Thymus (tissue), 11 donors: ENCODE measurements around the gene MAPKAPK3. TPM values are rescaled to one million over a fixed set of nuclear protein-coding genes. Genes with fewer than 3 reads are reported as not detected.

Experiments
- DNase-seq, 9 donors: peaks; one replicate each; pipeline ENCODE4 v3.0.0-alpha.2; 2013; ENCODE audit warnings: low spot score in 9 of 9, low read depth in 6 of 9, missing footprints in 1 of 9
- H3K27ac ChIP-seq, 2 donors: one replicate each; pipeline ENCODE4 v1.5.1; 2013; ENCODE audit warnings: control low read depth in 1 of 2, low read depth in 1 of 2, low read length in 1 of 2, mild to moderate bottlenecking in 1 of 2, moderate library complexity in 1 of 2
- H3K27me3 ChIP-seq, 2 donors: one replicate each; pipeline ENCODE4 v1.5.1; 2013; ENCODE audit warnings: low read length in 1 of 2; ENCODE audit not compliant: control insufficient read depth in 2 of 2, insufficient read depth in 1 of 2
- H3K36me3 ChIP-seq, 2 donors: one replicate each; pipeline ENCODE4 v1.5.1; 2013; ENCODE audit warnings: low read length in 1 of 2, mild to moderate bottlenecking in 1 of 2, moderate library complexity in 1 of 2; ENCODE audit not compliant: control insufficient read depth in 2 of 2, insufficient read depth in 2 of 2
- H3K4me1 ChIP-seq, 2 donors: one replicate each; pipeline ENCODE4 v1.5.1; 2013; ENCODE audit warnings: low read length in 2 of 2; ENCODE audit not compliant: control insufficient read depth in 2 of 2, insufficient read depth in 2 of 2
- H3K4me3 ChIP-seq, 2 donors: one replicate each; pipeline ENCODE4 v1.5.1; 2013; ENCODE audit warnings: low read length in 2 of 2, control low read depth in 1 of 2, mild to moderate bottlenecking in 1 of 2
- H3K9me3 ChIP-seq, 2 donors: one replicate each; pipeline ENCODE4 v1.5.1; 2013; ENCODE audit warnings: low read length in 1 of 2, mild to moderate bottlenecking in 1 of 2; ENCODE audit not compliant: control insufficient read depth in 2 of 2, insufficient read depth in 1 of 2
- WGBS: extraction: QIAGEN DNeasy Blood & Tissue Kit; methylation state at CpG from one replicate; pipeline ENCODE4 v1.1.7; 2013; 5-methylcytosine and 5-hydroxymethylcytosine counted together
- polyA plus RNA-seq: library from polyadenylated mRNA; stranded (reverse); fragments of 200-250 nt; gene quantifications from one replicate; pipeline ENCODE4 v1.2.3, GENCODE V29; 2013
- total RNA-seq: library from RNA; stranded (reverse); fragments of 120-200 nt; gene quantifications from one replicate; pipeline ENCODE4 v1.2.4, GENCODE V29; 2013
- donor health status: healthy.

The MAPKAPK3 gene
- total and polyA plus RNA-seq, 2 donors = 24.9 to 54.4 TPM

DNA sequence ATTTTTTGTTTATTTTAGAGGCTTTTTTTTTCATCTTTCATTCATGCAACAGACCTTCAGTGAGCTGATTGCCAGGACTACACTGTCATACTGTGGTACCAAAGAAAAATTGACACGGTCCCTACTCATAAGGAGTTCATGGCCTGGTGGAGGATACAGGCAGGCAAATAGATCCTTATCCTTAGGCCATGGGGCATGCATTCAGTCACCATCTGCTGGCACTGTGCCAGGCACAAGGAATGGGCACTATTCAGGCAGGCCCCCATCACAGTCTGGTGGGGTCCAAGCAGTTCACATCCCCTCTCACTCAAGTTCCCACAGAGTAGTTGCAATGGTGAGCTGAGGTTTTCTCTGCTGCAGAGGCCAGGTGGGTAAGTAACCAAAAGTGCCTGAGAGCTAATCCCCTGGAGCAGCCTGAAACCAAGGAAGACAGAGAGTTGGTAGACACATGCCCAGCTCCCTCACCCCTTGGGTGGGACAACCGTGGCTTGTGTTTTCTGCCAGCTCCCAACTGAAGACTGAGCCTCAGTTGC lies 22.6 kb upstream of the MAPKAPK3 start:
- Histone ChIP-seq H3K27me3 (no peaks in the 10 kb centered on the region), H3K4me3 (no peak overlapping the region)
- WGBS = 7% methylated on average over 2 of the region's 2 CpGs

DNA sequence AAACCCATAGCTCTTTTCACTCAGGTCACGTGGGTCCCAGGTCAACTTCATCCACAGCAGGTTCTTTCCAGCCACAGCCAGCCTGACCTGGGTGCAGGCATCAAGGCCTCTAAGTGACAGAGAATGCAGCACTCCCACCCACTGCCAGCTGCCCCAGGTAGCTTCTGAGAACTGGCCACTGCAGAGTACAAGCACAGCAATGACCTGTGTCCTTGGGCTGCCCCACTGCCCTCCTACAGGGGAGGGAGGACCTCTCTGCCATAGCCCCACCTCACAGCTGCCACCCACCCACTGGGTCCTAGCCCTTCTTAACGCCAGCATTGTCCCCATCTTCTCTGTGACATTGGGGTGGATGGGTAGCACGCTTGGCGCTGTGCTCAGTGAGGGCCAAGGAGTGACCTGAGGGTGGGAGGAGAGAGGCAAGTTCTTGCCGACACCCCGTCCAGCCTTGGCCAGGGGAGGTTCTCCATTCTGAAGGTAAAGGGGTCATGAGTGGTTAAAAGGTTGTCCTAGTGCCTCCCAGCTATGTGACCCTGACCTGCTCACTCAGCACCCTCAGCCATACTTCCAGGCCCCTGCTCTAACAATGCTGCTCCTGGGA lies 17.7 kb upstream of the MAPKAPK3 start:
- H3K27ac ChIP-seq = no peak overlapping the region
- H3K36me3 ChIP-seq = peaks cover 0 to 2% of the 10 kb centered on the region in 2 donors
- H3K4me3 ChIP-seq = no peak overlapping the region
- DNase-seq = no peak
- H3K9me3 ChIP-seq = no peaks in the 10 kb centered on the region
- 98% methylated on average over 6 of the region's 6 CpGs for WGBS
- no peaks in the 10 kb centered on the region for H3K27me3 ChIP-seq
- peaks cover 12 to 56% of the 10 kb centered on the region in 2 donors for H3K4me1 ChIP-seq

More for the DNA sequence above, 22.6 kb upstream of the MAPKAPK3 start:
- Histone ChIP-seq H3K4me1 (peaks cover 6 to 45% of the 10 kb centered on the region in 2 donors), H3K27ac (no peak overlapping the region), H3K36me3 (no peaks in the 10 kb centered on the region), H3K9me3 (no peaks in the 10 kb centered on the region)
- no peak for DNase-seq

- peaks cover 12 to 58% of the 10 kb centered on the region in 2 donors for H3K4me1 ChIP-seq
- peaks cover 0 to 7% of the 10 kb centered on the region in 2 donors for H3K36me3 ChIP-seq
- DNase-seq = no peak
- H3K9me3 ChIP-seq = no peaks in the 10 kb centered on the region
- H3K4me3 ChIP-seq = no peak overlapping the region
- 95% methylated on average over 1 of the region's 1 CpG for WGBS
- H3K27ac ChIP-seq = no peak overlapping the region
- no peaks in the 10 kb centered on the region for H3K27me3 ChIP-seq
These were observed 17.2 kb upstream of the MAPKAPK3 start for GRCh38 chr3:50599716-50600118.

GRCh38 chr3:50600141-50600753 lies 16.7 kb upstream of the MAPKAPK3 start:
- WGBS = 87% methylated on average over 9 of the region's 9 CpGs
- Histone ChIP-seq H3K27ac (peak overlapping the region; percentile 80 to 85), H3K27me3 (no peaks in the 10 kb centered on the region), H3K36me3 (peaks cover 0 to 11% of the 10 kb centered on the region in 2 donors), H3K9me3 (no peaks in the 10 kb centered on the region), H3K4me1 (peaks cover 12 to 61% of the 10 kb centered on the region in 2 donors), H3K4me3 (no peak overlapping the region)
- no peak for DNase-seq

DNA sequence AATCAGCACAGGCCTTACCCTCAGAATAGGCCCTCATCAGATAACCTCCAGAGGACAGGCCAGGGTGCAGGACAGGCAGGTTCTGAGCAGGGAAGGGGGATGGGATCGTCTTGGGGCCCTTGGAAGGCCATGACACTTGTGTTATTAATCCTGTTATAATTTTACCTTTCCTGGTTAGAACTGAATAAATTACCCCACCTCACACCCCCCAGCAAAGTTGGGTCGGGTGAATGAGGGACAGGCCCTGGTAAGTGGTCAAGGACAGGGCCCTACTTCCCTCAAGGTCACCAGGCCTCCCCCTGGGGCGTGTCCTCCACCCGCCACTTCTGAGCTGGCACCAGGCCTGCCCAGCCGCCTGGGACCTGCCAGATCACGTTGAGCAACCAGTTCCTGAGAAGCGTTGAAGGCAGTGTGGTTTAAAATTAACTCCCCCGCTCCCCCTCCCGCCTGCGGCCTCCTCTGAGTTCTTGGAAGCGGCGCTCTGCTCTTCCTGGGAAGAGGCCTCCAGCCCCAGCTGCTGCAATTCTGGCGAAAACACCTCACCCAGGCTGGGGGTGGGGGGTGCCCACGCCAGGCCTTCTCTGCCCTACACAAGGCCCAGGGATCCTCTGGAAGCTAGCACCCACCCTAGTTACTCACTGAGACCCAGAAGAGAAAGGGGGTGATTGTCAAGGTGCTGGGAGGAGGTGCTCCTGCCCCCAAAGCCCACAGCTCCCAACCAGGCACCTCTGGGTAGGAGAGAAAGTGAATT lies 15.9 kb upstream of the MAPKAPK3 start:
- Histone ChIP-seq H3K4me1 (peaks cover 12 to 68% of the 10 kb centered on the region in 2 donors), H3K27ac (peak overlapping the region; percentile 80 to 85), H3K27me3 (no peaks in the 10 kb centered on the region), H3K9me3 (no peaks in the 10 kb centered on the region), H3K36me3 (peaks cover 0 to 19% of the 10 kb centered on the region in 2 donors), H3K4me3 (no peak overlapping the region)
- 8% methylated on average over 14 of the region's 14 CpGs for WGBS
- DNase-seq = peak in 2 of 9 donors; percentile 43 to 75

DNA sequence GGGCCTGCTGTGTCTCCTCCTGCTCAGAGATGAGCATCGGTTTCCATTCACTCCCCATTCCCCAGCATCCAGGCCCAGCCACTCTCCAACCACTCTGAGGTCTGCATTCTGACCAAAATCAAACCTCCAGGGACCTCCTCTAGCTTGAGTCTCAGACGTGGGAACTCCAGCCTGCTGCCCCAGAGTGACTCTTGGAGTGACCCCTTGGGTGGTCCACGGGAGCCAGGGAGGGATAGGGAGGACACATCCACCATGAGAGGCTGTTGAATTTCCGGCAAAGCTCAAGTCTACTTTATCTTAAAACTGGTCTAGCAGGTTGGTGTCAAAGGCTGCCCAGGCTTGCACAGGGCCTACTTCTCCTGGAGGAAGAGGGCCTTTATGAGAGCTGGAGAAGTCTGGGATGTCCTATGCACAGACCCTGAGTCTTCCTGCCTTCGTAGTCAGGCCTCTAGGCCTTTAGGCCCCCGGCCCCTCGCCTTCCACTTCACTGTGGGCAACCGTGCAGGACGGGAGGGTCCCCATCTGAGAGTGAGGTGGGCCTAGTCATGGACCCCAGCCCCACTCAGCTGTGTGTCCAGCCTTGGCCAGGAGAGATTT lies 14.3 kb upstream of the MAPKAPK3 start:
- H3K27ac ChIP-seq = peak overlapping the region; percentile 55 to 85
- no peaks in the 10 kb centered on the region for H3K9me3 ChIP-seq
- H3K4me1 ChIP-seq = peaks cover 12 to 83% of the 10 kb centered on the region in 2 donors
- WGBS = 83% methylated on average over 9 of the region's 9 CpGs
- H3K36me3 ChIP-seq = peaks cover 0 to 34% of the 10 kb centered on the region in 2 donors
- no peak overlapping the region for H3K4me3 ChIP-seq
- H3K27me3 ChIP-seq = no peaks in the 10 kb centered on the region
- DNase-seq = no peak

- Histone ChIP-seq H3K4me1 (peaks cover 14 to 90% of the 10 kb centered on the region in 2 donors), H3K9me3 (no peaks in the 10 kb centered on the region), H3K4me3 (no peak overlapping the region), H3K36me3 (peaks cover 0 to 40% of the 10 kb centered on the region in 2 donors), H3K27me3 (no peaks in the 10 kb centered on the region), H3K27ac (peak overlapping the region; percentile 42 to 85)
- 72% methylated on average over 4 of the region's 4 CpGs for WGBS
- no peak for DNase-seq
These were observed 13.5 kb upstream of the MAPKAPK3 start for GRCh38 chr3:50603261-50604109.

DNA sequence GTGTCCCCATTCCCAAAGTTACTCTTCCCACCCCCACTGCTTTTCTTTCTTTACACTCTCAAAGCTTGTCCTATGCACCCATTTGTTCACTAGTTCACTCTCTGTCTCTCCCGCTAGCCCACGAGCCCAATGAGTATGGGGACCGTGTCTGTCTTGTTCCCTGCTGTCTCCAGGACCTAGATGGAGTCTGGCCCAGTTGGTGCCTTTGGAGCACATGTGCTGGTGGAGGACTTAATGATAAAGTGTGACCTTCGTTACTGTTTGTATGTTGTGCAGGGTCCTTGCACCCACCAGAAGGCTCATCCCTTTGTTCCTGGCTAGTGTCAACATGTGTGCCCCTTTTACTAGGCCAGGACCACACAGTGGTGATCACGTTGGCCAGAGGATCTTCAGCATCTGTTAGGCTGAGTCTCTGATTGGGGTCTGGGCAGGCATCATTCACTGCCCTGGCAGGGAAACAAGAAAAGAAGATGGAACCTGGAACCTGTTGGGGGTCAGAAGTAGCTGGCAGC lies 12.8 kb upstream of the MAPKAPK3 start:
- peaks cover 14 to 94% of the 10 kb centered on the region in 2 donors for H3K4me1 ChIP-seq
- H3K27ac ChIP-seq = peak overlapping the region in 1 of 2 donors; percentile 85
- DNase-seq = no peak
- WGBS = 91% methylated on average over 5 of the region's 5 CpGs
- no peaks in the 10 kb centered on the region for H3K27me3 ChIP-seq
- H3K4me3 ChIP-seq = no peak overlapping the region
- H3K9me3 ChIP-seq = no peaks in the 10 kb centered on the region
- peaks cover 0 to 46% of the 10 kb centered on the region in 2 donors for H3K36me3 ChIP-seq
